Medulla oblongata (tissue), 1 donor: ENCODE measurements around the gene C5AR1.
"Not testable (repeated sequence)": the region's sequence is repeated elsewhere in the genome, so short reads cannot be mapped to it uniquely, and the experiment has no call there.

Experiments
- DNase-seq: peaks from one replicate; pipeline ENCODE4 v3.0.0-alpha.2; 2015; ENCODE audit errors: extremely low spot score

The C5AR1 gene

DNA sequence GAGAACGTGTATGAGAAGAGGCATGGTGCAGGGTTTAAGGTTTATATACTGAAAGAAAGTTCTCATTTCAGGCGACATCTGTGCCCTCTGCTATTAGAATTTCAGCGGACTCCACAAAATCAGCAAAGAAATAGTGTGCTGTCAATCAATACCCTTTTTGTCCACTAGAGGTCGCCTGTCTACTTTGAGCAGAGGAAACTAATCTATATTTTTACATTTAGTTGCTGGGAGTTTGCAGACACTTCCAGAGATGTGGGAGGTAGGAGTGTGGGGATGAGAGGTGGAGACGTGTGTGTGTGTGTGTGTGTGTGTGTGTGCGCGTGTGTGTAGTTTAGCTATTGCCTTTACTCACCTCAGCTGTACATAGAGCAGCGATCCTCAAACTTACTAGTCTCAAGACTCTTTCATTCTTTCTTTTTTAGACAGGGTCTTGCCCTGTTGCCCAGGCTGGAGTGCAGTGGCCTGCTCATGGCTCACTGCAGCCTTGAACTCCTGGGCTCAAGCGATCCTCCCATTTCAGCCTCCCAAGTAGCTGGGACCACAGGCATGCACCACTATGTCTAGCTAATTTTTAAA lies 25.2 kb upstream of the C5AR1 start:
- peak; percentile 68 for DNase-seq

DNA sequence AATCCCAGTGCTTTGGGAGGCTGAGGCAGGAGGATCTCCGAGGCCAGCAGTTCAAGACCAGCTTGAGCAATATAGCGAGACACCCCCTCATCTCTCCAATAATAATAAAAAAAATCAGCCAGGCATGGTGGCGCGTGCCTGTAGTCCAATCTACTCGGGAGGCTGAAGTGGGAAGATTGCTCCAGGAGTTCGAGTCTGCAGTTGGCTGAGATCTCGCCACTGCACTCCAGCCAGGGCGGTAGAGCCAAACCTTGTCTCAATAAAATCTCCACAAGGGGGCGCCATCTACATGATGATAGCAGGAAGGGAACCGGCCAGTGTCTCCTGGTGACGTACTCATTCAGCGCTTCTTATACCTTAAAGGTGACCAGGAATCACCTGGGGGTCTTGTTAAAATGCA lies 13.6 kb upstream of the C5AR1 start:
- DNase-seq: peak; percentile 91

DNA sequence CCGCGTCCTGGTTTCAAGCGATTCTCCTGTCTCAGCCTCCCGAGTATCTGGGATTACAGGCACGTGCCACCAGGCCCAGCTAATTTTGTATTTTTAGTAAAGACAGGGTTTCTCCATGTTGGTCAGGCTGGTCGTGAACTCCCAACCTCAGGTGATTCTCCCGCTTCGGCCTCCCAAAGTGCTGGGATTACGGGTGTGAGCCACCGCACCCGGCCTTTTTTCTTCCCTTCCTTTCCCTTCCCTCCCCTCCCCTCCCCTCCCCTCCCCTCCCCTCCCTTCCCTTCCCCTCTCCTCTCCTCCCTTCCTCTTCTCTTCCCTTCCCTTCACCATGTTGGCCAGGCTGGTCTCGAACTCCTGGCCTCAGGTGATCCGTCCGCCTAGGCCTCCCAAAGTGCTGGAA lies 8.8 kb upstream of the C5AR1 start:
- DNase-seq: not testable (repeated sequence)

DNA sequence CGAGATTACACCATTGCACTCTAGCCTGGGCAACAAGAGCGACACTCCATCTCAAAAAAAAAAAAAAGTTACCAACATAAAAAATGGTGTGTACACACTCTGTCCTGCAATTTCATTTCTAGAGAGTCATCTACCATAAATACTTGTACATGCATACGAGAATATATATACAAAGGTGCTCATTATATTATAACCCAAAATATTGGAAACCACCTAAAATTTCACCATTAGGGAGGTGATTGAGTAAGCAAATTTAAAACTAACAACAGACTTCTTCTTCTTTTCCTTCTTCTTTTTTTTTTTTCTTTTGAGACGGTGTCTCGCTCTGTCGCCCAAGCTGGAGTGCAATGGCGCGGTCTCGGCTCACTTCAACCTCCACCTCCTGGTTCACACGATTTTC lies 7.4 kb upstream of the C5AR1 start:
- DNase-seq: no peak

DNA sequence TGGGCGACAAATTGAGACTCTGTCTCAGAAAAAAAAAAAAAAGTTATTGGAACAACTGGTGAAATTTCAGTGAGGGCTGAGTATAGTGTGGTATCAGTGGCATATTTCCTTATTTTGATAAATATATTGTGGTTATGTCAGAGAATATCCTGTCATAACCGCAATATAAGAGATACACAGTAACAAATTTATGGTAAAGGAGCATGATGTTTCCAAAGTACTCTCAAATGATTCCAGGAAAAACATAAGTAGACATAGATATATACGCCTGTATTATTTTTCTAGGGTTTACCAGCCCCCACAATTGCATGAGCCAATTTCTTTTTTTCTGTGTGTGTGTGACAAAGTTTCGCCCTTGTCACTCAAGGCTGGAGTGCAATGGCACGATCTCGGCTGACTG lies 5.7 kb upstream of the C5AR1 start:
- no peak for DNase-seq

DNA sequence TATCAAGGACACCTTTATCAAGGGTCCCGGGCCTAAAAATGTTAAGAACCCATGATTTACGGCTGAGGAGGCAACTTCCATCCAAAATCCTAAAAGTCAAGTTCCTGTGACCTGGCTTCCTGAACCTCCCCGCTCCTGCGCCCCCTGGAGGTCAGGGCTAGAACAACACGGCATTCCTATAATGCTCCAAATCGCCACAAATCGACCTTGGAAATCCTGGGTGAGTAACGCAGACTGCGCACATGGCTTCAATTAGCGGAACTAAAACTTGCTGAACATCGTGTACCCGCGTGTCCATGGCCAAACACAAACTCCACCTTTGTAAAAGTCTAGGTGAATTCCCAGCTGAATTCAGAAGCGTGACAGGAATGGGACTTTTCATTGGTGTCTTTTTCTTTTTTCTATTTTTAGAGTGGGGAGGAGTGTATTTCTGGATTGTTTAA lies 4.3 kb upstream of the C5AR1 start:
- DNase-seq: peak; percentile 50

DNA sequence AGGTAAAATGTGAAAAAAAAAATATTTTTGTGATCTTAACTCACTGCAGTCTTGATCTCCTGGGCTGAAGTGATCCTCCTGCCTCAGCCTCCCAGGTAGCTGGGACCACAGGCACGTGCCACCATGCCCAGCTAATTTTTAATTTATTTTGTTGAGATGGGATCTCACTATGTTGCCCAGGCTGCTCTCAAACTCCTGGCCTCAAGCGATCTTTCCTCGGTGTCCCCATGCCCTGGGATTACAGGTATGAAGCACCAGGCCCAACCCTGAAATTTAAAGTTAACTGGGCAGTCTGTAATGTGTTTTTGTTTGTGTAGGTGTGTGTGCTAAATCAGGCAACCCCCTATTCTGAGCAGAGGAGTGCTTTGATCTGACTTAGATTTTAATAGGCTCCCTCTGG lies 3.4 kb upstream of the C5AR1 start:
- DNase-seq: no peak

DNA sequence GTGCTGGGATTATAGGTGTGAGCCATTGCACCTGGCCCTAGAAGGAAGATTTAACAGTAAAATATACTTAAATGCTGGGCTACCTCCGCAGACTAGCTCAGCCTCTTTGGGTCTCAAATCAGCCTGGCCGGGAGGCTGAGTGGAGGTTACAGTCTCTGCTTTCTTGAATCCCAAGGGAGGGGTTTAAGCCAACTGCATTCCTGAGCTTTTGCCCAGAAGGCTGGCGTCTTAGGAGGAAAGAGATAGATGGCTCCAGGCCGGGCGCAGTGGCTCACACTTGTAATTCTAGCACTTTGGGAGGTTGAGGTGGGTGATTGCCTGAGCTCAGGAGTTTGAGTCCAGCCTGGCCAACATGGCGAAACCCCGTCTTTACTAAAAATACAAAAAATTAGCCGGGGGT lies 623 bp upstream of the C5AR1 start:
- no peak for DNase-seq

DNA sequence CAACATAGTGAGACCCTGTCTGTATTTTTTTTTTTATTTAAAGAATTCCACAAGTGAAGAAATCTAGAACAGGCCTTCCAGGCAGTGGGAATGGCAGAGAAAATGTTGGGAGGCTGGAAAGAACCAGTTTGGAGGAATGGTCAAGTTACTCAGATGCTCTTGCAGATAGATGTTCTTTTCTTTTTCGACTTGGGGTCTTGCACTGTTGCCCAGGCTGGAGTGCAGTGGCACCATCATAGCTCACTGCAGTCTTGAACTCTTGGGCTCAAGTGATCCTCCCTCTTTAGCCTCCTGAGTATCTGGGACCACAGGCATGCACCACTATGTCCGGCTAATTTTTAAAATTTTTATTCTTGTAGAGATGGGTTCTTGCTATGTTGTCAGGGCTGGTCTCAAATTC lies 662 bp downstream of the C5AR1 start:
- DNase-seq: no peak

DNA sequence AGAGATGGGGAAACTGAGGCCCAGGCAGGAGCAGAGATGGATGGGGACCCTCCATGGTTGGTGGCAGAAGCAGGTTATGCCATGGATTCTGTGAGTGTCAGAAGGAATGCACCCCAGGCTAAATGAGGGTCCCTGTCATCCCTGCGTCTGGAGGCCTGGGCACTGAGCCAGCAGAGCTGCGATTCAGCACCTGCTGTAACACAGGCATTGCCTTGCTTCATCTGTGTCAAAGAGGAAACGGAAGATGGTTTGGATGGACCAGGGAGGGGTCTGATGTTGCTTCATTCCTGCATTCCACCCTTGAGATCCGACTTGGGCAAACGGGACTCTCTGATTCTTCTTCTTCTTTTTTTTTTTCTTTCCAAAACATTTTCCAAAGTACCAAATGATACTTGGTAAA lies 1.2 kb downstream of the C5AR1 start:
- peak; percentile 24 for DNase-seq

DNA sequence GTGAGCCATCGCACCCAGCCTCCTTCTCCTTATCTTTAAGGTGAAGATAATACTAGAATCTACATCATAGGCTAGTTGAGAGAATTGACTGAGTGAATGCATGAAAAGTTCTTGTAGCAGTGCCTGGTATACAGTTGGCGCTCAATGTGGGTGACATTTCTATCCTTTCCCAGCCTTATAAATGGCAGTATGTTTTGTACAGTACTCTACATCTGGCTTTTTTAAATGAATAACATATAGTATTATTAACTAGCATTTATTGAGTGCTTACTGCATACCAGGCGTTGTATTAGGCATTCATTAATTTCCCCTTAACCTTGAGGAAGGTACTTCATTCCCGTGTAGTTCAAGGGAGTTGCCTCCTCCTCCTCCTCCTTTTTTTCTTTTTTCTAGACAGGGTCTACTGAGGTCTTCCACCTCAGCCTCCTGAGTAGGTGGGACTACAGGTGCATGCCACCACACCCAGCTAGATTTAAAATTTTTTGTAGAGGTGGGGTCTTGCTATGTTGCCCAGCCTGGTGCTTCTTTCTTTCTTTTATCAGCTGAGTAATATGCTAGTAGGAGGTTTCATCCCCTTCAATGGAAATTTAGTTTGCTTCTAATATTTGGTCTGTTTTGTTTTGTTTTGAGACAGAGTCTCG lies 2.8 kb downstream of the C5AR1 start:
- DNase-seq: no peak

DNA sequence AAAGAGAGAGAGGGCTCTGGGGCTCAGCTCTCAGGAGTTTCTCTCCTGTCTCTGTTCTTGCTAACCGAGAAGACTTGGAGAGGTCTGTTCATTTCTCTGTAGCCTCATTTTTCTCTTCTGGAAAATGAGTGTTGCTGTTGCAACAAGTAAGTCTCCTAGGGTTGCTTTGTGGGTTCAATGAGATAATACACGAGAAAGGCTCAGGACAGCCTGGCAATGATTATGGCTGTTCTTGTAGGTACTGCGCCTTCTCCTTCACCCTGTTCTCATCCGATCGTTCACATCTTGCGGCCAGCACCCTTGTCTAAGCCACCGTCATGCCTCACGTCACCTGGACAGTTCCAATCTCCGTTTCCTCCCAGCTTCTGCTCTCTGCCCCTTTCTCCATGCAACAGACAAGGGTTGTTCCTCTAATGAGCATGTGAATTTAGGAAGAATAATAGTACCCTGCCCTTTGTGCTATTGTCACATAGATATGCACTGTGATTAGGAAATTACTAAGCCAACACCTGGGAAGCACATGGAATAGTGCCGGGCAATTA lies 4.2 kb downstream of the C5AR1 start:
- DNase-seq: no peak

DNA sequence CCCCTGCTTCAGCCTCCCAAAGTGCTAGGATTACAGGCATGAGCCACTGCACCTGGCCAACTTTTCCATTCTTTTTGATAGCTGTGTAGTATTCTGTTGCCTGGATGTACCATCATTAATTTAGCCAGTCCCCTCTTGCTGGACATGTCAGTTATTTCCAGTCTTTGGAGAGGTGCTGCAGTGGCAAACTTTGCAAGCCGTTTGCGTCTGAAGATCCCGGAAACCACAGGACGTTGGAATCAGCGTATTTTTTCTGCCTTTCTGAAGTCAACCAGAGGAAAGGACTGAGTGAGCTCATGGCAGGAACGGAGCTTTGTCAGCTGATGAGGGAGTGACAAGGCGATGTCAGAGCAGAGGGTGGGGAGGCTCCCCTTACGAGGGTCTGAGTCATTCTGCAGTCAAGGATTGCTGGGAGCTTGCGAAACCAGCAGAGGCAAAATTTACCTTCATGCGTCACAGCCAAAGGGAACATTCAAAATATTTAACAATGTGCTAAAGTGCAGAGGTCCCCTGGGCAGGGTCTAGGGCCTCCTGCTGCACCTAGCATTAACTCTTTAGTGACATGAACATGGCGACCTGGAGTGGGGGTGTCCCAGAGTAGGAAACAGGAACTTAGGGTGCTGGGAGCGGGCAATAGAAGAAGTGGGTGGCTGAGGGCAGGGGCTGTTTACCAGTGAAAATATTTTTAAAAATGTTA lies 5.6 kb downstream of the C5AR1 start:
- DNase-seq: peak; percentile 79

DNA sequence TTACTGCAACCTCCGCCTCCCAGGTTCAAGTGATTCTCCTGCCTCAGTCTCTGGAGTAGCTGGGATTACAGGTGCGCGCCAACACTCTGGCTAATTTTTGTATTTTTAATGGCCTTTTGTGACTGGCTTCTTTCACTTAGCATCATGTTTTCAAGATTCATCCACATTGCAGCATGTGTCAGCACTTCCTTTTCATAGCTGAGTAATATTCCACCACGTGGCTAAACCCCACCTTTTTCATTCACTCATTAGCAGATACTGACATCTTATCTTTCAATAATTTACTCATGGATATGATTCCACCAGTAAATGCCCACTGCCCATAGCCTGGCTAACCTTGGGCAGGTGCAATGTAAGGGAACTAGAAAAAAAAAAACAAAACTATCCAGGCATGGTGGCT lies 6.9 kb downstream of the C5AR1 start:
- no peak for DNase-seq

DNA sequence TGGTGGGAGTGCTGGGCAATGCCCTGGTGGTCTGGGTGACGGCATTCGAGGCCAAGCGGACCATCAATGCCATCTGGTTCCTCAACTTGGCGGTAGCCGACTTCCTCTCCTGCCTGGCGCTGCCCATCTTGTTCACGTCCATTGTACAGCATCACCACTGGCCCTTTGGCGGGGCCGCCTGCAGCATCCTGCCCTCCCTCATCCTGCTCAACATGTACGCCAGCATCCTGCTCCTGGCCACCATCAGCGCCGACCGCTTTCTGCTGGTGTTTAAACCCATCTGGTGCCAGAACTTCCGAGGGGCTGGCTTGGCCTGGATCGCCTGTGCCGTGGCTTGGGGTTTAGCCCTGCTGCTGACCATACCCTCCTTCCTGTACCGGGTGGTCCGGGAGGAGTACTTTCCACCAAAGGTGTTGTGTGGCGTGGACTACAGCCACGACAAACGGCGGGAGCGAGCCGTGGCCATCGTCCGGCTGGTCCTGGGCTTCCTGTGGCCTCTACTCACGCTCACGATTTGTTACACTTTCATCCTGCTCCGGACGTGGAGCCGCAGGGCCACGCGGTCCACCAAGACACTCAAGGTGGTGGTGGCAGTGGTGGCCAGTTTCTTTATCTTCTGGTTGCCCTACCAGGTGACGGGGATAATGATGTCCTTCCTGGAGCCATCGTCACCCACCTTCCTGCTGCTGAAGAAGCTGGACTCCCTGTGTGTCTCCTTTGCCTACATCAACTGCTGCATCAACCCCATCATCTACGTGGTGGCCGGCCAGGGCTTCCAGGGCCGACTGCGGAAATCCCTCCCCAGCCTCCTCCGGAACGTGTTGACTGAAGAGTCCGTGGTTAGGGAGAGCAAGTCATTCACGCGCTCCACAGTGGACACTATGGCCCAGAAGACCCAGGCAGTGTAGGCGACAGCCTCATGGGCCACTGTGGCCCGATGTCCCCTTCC lies 10.5 kb downstream of the C5AR1 start:
- DNase-seq: no peak

DNA sequence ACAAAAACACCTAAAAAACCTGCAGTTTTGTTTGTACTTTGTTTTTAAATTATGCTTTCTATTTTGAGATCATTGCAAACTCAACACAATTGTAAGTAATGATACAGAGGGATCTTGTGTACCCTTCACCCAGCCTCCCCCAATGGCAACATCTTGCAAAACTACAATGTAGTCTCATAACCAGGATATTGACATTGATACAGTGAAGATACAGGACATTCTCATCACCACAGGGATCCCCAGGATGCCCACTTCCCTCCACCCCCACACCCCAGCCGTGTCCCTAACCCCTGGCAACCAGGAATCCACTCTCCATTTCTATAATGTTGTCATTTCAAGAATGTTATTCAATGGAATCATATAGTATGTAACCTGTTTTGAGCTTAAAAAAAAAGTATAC lies 12.0 kb downstream of the C5AR1 start:
- DNase-seq: no peak

DNA sequence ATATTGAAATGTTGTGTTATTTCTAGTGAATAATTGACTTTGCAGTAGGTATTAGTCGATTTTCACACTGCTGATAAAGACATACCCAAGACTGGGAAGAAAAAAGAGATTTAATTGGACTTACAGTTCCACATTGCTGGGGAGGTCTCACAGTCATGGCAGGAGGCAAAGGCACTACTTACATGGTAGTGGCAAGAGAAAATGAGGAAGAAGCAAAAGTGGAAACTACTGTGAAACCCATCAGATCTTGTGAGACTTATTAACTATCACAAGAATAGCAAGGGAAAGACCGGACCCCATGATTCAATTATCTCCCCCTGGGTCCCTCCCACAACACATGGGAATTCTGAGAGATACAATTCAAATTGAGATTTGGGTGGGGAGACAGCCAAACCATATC lies 12.4 kb downstream of the C5AR1 start:
- DNase-seq: peak; percentile 63

DNA sequence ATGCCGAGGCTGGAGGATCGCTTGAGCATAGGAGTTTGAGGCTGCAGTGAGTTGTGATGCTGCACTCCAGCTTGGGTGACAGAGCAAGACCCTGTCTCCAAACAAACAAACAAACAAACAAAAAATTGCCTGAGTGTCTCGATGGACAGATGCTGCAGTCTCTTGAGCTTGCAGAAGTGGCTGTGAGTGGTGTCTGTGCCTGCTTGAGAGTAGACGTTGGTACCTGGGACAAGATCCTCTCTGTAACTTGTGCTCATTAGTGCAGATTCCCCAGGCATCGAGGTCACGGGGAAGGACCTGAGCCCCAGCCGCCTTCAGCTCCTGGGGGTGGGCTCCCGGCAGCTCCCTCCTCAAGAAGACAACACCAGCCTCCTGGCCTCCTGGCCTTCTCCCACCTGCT lies 13.7 kb downstream of the C5AR1 start:
- DNase-seq: no peak

DNA sequence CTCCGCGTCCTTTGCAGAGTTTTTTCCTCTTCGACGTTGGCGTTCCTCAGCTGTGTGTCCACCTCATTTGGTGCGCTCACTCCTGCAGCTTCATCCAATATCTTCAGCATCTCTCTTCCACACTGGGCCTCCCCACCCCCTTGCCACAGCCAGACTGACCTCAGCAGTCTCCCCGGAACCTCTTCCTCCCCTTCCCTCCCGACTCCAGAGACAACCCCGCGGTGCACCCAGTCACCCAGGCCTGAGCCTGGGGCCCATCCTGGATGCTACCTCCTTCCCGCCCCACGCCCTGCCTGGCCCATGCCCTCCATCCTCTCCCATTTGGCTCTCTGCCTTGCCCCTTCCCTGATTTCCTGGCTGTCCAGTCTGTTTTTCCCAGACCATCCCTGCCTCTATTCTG lies 14.2 kb downstream of the C5AR1 start:
- DNase-seq: no peak

DNA sequence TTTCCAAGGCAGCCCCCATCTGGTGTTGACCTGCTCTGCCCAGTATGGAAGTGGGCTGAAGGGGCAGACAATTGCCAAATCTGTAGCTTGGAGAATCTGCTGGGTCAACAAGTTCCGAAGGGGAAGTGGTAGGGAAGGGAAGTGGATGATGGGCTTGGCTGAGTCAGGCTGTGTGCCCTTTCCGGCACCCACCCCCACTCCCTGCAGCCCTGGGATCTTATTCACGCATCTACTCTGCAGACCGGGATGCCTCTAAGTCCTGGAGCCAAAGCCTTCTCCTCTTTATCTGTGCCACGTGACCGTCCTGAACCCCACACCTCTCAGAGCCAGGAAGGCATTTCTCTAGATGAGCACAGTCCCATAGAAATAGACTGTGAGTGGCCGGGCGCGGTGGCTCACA lies 14.8 kb downstream of the C5AR1 start:
- DNase-seq: peak; percentile 80

DNA sequence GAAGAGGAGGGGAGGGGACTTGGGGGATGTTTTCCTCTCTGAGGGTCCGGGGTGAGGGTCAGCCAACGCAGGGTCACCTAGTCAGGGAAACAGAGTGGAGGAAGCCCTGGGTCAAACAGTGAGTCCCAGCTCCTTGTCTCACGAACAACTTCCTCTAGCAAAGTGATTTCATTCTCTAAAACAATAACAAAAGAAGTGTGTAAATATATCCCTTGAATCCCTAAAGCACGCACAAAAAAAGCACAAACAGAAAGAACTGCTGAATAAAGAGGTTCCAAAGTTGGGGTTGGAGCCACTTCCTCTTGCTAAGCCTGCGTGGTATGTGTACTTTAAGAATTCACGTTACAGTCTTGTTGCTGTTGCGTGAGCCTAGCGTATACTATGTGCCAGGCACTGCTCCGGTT lies 20.8 kb downstream of the C5AR1 start:
- DNase-seq: peak; percentile 77

DNA sequence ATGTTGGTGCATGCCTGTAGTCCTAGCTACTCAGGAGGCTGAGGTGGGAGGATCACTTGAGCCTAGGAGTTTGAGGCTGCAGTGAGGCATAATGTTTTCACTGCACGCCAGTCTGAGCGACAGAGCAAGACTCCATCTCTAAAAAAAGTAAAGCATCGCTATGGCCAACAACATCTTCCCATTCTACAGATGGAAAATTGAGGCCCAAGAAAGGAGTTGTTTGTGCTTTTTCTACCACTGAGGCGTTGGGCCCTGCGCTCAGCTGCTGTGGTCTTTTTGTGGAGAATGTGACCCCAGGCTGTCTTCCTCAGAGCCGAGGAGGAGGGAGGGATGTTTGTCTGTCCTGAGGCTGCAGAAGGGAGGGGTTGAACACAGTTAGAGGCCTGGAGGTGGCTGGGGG lies 21.8 kb downstream of the C5AR1 start:
- DNase-seq: no peak
